ENCODE data around the gene GGT6.

The GGT6 gene

DNA sequence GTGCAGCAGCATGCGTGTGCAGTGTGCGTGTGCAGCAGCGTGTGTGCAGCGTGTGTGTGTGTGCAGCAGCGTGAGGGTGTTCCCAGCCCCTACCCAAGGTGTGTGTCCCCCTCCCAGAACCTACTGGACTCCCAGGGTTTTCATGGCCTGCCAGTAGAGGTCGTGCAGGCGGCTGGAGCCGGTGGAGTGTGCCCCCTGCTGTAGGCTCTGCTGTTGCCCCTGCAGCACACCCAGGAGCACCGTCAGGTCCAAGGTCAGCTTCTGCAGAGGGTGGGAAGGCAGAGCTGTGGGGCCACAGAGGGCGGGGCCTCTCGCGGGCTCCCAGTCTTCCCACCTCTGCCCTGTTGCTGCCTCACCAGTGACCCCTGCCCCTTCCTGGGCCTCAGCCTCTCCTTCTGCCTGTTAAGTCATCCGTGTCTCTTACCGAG is 20.1 kb downstream of the GGT6 start:
- no peak overlapping the region for H3K4me3 ChIP-seq (replicated peaks; ENCODE audit: insufficient read depth, low read length)
- no peaks in the 10 kb centered on the region for H3K27me3 ChIP-seq (ENCODE audit: insufficient read depth, poor library complexity, severe bottlenecking)
- TF ChIP-seq, protein P1, sequence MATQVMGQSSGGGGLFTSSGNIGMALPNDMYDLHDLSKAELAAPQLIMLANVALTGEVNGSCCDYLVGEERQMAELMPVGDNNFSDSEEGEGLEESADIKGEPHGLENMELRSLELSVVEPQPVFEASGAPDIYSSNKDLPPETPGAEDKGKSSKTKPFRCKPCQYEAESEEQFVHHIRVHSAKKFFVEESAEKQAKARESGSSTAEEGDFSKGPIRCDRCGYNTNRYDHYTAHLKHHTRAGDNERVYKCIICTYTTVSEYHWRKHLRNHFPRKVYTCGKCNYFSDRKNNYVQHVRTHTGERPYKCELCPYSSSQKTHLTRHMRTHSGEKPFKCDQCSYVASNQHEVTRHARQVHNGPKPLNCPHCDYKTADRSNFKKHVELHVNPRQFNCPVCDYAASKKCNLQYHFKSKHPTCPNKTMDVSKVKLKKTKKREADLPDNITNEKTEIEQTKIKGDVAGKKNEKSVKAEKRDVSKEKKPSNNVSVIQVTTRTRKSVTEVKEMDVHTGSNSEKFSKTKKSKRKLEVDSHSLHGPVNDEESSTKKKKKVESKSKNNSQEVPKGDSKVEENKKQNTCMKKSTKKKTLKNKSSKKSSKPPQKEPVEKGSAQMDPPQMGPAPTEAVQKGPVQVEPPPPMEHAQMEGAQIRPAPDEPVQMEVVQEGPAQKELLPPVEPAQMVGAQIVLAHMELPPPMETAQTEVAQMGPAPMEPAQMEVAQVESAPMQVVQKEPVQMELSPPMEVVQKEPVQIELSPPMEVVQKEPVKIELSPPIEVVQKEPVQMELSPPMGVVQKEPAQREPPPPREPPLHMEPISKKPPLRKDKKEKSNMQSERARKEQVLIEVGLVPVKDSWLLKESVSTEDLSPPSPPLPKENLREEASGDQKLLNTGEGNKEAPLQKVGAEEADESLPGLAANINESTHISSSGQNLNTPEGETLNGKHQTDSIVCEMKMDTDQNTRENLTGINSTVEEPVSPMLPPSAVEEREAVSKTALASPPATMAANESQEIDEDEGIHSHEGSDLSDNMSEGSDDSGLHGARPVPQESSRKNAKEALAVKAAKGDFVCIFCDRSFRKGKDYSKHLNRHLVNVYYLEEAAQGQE (IDR thresholded peaks at IDR 0.05; ENCODE audit: insufficient replicate concordance, low read depth), result no peak
- no peak for TF ChIP-seq SPI1 (IDR thresholded peaks at IDR 0.05; ENCODE audit: borderline replicate concordance, low read depth)
- no peak for TF ChIP-seq GABPA (IDR thresholded peaks at IDR 0.05; ENCODE audit: low read depth)
- TF ChIP-seq POLR2AphosphoS5 (IDR thresholded peaks at IDR 0.05; ENCODE audit: low read depth), result no peak
- TF ChIP-seq, protein P2, sequence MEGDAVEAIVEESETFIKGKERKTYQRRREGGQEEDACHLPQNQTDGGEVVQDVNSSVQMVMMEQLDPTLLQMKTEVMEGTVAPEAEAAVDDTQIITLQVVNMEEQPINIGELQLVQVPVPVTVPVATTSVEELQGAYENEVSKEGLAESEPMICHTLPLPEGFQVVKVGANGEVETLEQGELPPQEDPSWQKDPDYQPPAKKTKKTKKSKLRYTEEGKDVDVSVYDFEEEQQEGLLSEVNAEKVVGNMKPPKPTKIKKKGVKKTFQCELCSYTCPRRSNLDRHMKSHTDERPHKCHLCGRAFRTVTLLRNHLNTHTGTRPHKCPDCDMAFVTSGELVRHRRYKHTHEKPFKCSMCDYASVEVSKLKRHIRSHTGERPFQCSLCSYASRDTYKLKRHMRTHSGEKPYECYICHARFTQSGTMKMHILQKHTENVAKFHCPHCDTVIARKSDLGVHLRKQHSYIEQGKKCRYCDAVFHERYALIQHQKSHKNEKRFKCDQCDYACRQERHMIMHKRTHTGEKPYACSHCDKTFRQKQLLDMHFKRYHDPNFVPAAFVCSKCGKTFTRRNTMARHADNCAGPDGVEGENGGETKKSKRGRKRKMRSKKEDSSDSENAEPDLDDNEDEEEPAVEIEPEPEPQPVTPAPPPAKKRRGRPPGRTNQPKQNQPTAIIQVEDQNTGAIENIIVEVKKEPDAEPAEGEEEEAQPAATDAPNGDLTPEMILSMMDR (IDR thresholded peaks at IDR 0.05; ENCODE audit: insufficient read depth, low read length), result no peak
- H3K27ac ChIP-seq (replicated peaks), result no peak overlapping the region
- no peak for DNase-seq (ENCODE audit: low read depth in 1 of 2, low spot score in 1 of 2)

GRCh38 chr17:4539576-4540223 is 20.7 kb downstream of the GGT6 start:
- no peak for TF ChIP-seq GABPA (IDR thresholded peaks at IDR 0.05; ENCODE audit: low read depth)
- TF ChIP-seq, protein P1 (IDR thresholded peaks at IDR 0.05; ENCODE audit: insufficient replicate concordance, low read depth), result no peak
- TF ChIP-seq, protein P2 (IDR thresholded peaks at IDR 0.05; ENCODE audit: insufficient read depth, low read length), result no peak
- TF ChIP-seq SPI1 (IDR thresholded peaks at IDR 0.05; ENCODE audit: borderline replicate concordance, low read depth), result no peak
- TF ChIP-seq POLR2AphosphoS5 (IDR thresholded peaks at IDR 0.05; ENCODE audit: low read depth), result no peak
- H3K4me3 ChIP-seq (replicated peaks; ENCODE audit: insufficient read depth, low read length), result no peak overlapping the region
- no peak for DNase-seq (ENCODE audit: low read depth in 1 of 2, low spot score in 1 of 2)
- H3K27me3 ChIP-seq (ENCODE audit: insufficient read depth, poor library complexity, severe bottlenecking), result no peaks in the 10 kb centered on the region
- no peak overlapping the region for H3K27ac ChIP-seq (replicated peaks)

GRCh38 chr17:4539025-4539424 is 21.4 kb downstream of the GGT6 start:
- no peak overlapping the region for H3K4me3 ChIP-seq (replicated peaks; ENCODE audit: insufficient read depth, low read length)
- no peak overlapping the region for H3K27ac ChIP-seq (replicated peaks)
- H3K27me3 ChIP-seq (ENCODE audit: insufficient read depth, poor library complexity, severe bottlenecking), result no peaks in the 10 kb centered on the region
- TF ChIP-seq POLR2AphosphoS5 (IDR thresholded peaks at IDR 0.05; ENCODE audit: low read depth) (no peak), SPI1 (IDR thresholded peaks at IDR 0.05; ENCODE audit: borderline replicate concordance, low read depth) (no peak)
- TF ChIP-seq, protein P2 (IDR thresholded peaks at IDR 0.05; ENCODE audit: insufficient read depth, low read length), result no peak
- TF ChIP-seq, protein P1 (IDR thresholded peaks at IDR 0.05; ENCODE audit: insufficient replicate concordance, low read depth), result no peak
- DNase-seq (ENCODE audit: low read depth in 1 of 2, low spot score in 1 of 2), result no peak

All from HL-60 (cell line).